Cardiac muscle cell (in vitro differentiated cells and primary cell): ENCODE results near the gene C3orf18. TPM values are rescaled to one million over a fixed set of nuclear protein-coding genes. Genes with fewer than 3 reads are reported as not detected.

Experiments
- DNase-seq, 2 donors: peaks; one replicate each; pipeline versions ENCODE4 v3.0.0 to v3.0.0-alpha.2; 2010 to 2017; ENCODE audit warnings: low read depth in 1 of 2, low spot score in 1 of 2
- H3K27ac ChIP-seq: fragments of 200-600 bp; sonication (generic); 2 replicates; pipeline ENCODE4 v1.5.1; 2016
- H3K27me3 ChIP-seq: fragments of 200-600 bp; sonication (generic); 2 replicates; pipeline ENCODE4 v1.6.0; 2016; ENCODE audit warnings: control low read depth
- H3K36me3 ChIP-seq: fragments of 200-600 bp; sonication (generic); 2 replicates; pipeline ENCODE4 v1.5.1; 2016; ENCODE audit warnings: control low read depth
- H3K4me1 ChIP-seq: fragments of 200-600 bp; sonication (generic); 2 replicates; pipeline ENCODE4 v1.8.1; 2017; ENCODE audit warnings: low read depth, mild to moderate bottlenecking, mixed run types
- H3K4me3 ChIP-seq: fragments of 200-600 bp; sonication (generic); 2 replicates; pipeline ENCODE4 v1.5.1; 2016; ENCODE audit warnings: mild to moderate bottlenecking
- H3K9me3 ChIP-seq: fragments of 200-600 bp; sonication (generic); 2 replicates; pipeline ENCODE4 v1.5.1; 2017; ENCODE audit warnings: low read depth, mild to moderate bottlenecking, control low read depth
- polyA plus RNA-seq: library from polyadenylated mRNA; unstranded; fragments of >200 nt; fragmentation: Nextera tagmentation; extraction: Ambion mirVana; gene quantifications from 2 replicates; pipeline ENCODE4 v1.2.1, GENCODE V29; 2016
- total RNA-seq: library from RNA; depleted of rRNA; stranded (reverse); fragments of >200 nt; gene quantifications from 2 replicates; pipeline ENCODE4 v1.2.3, GENCODE V29; 2016
- TF ChIP-seq, protein P1 (sequence below): IDR thresholded peaks from 2 replicates; pipeline ENCODE4 v1.5.1; 2012; ENCODE audit warnings: low read depth, mild to moderate bottlenecking, low read length

Gene C3orf18
- total and polyA plus RNA-seq, 2 experiments from 2014 or later, result 33.6 to 39.4 TPM

DNA sequence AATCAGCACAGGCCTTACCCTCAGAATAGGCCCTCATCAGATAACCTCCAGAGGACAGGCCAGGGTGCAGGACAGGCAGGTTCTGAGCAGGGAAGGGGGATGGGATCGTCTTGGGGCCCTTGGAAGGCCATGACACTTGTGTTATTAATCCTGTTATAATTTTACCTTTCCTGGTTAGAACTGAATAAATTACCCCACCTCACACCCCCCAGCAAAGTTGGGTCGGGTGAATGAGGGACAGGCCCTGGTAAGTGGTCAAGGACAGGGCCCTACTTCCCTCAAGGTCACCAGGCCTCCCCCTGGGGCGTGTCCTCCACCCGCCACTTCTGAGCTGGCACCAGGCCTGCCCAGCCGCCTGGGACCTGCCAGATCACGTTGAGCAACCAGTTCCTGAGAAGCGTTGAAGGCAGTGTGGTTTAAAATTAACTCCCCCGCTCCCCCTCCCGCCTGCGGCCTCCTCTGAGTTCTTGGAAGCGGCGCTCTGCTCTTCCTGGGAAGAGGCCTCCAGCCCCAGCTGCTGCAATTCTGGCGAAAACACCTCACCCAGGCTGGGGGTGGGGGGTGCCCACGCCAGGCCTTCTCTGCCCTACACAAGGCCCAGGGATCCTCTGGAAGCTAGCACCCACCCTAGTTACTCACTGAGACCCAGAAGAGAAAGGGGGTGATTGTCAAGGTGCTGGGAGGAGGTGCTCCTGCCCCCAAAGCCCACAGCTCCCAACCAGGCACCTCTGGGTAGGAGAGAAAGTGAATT is 33.5 kb upstream of the C3orf18 start:
- H3K9me3 ChIP-seq, result no peaks in the 10 kb centered on the region
- peak; percentile 91 to 99 for DNase-seq
- H3K4me3 ChIP-seq, result no peak overlapping the region
- H3K4me1 ChIP-seq, result peaks cover 29% of the 10 kb centered on the region
- TF ChIP-seq, protein P1, sequence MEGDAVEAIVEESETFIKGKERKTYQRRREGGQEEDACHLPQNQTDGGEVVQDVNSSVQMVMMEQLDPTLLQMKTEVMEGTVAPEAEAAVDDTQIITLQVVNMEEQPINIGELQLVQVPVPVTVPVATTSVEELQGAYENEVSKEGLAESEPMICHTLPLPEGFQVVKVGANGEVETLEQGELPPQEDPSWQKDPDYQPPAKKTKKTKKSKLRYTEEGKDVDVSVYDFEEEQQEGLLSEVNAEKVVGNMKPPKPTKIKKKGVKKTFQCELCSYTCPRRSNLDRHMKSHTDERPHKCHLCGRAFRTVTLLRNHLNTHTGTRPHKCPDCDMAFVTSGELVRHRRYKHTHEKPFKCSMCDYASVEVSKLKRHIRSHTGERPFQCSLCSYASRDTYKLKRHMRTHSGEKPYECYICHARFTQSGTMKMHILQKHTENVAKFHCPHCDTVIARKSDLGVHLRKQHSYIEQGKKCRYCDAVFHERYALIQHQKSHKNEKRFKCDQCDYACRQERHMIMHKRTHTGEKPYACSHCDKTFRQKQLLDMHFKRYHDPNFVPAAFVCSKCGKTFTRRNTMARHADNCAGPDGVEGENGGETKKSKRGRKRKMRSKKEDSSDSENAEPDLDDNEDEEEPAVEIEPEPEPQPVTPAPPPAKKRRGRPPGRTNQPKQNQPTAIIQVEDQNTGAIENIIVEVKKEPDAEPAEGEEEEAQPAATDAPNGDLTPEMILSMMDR, result no peak
- peak overlapping the region; percentile 98 for H3K27ac ChIP-seq
- H3K36me3 ChIP-seq, result no peaks in the 10 kb centered on the region
- no peaks in the 10 kb centered on the region for H3K27me3 ChIP-seq

DNA sequence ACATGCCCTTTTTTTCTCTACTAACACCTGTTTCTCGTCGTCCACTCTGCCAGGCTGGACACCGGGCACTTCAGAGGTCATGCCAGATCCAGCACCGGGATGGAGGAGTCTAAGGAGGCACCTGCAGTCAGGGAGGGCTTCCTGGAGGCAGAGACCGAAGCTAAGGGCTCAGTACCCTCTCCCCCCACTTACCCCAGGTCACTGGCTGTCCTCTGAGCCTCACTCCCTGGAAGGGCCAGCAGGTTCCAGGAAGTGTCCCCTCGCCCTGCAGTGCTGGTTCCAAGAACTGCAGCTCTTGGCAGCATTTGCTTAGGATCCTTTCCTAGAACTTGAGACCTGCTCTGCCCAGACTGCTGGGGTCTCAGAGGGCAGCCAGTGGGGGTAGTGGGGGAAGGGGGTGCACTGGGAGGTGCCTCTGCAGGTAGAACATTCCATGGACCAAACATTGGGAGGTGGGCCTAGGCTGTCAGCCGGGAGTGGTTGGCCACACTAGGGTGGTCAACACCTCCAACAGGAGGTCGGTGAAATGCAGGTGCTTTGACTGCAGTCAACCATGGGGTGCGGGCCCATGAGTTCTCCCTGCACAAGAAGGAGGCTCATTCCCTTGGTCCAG is 32.7 kb upstream of the C3orf18 start:
- H3K36me3 ChIP-seq, result no peaks in the 10 kb centered on the region
- no peak for DNase-seq
- H3K9me3 ChIP-seq, result no peaks in the 10 kb centered on the region
- peaks cover 29% of the 10 kb centered on the region for H3K4me1 ChIP-seq
- H3K27me3 ChIP-seq, result no peaks in the 10 kb centered on the region
- peak overlapping the region; percentile 98 for H3K27ac ChIP-seq
- TF ChIP-seq, protein P1, result no peak
- H3K4me3 ChIP-seq, result no peak overlapping the region

DNA sequence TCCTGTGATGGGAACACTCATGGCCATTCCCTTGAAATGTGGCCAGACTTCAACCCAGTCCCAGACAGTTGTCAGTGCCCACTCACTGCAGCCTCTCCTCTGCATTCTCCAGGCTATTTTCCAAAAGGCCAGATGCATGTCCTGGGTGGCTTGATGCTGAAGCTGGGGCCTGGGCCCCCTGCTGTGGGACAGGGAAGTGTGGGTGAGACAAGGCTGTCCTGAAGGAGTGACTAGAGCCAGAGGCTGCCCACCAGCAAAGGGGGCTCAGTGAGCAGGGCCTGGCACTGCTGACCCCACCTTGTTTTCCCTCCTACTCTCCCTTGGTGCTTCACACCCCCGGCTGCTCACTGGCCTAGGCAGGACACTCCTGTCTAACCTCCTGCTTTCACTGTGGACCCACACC is 32.2 kb upstream of the C3orf18 start:
- peak overlapping the region; percentile 98 for H3K27ac ChIP-seq

DNA sequence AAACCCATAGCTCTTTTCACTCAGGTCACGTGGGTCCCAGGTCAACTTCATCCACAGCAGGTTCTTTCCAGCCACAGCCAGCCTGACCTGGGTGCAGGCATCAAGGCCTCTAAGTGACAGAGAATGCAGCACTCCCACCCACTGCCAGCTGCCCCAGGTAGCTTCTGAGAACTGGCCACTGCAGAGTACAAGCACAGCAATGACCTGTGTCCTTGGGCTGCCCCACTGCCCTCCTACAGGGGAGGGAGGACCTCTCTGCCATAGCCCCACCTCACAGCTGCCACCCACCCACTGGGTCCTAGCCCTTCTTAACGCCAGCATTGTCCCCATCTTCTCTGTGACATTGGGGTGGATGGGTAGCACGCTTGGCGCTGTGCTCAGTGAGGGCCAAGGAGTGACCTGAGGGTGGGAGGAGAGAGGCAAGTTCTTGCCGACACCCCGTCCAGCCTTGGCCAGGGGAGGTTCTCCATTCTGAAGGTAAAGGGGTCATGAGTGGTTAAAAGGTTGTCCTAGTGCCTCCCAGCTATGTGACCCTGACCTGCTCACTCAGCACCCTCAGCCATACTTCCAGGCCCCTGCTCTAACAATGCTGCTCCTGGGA is 31.7 kb upstream of the C3orf18 start:
- peaks cover 29% of the 10 kb centered on the region for H3K4me1 ChIP-seq
- TF ChIP-seq, protein P1, result no peak
- H3K9me3 ChIP-seq, result no peaks in the 10 kb centered on the region
- no peak overlapping the region for H3K4me3 ChIP-seq
- no peak for DNase-seq
- no peaks in the 10 kb centered on the region for H3K36me3 ChIP-seq
- H3K27me3 ChIP-seq, result no peaks in the 10 kb centered on the region
- peak overlapping the region; percentile 98 for H3K27ac ChIP-seq

More for the DNA sequence above, 32.2 kb upstream of the C3orf18 start:
- DNase-seq, result no peak
- peaks cover 29% of the 10 kb centered on the region for H3K4me1 ChIP-seq
- no peak overlapping the region for H3K4me3 ChIP-seq
- TF ChIP-seq, protein P1, result no peak
- H3K9me3 ChIP-seq, result no peaks in the 10 kb centered on the region
- no peaks in the 10 kb centered on the region for H3K27me3 ChIP-seq
- no peaks in the 10 kb centered on the region for H3K36me3 ChIP-seq

DNA sequence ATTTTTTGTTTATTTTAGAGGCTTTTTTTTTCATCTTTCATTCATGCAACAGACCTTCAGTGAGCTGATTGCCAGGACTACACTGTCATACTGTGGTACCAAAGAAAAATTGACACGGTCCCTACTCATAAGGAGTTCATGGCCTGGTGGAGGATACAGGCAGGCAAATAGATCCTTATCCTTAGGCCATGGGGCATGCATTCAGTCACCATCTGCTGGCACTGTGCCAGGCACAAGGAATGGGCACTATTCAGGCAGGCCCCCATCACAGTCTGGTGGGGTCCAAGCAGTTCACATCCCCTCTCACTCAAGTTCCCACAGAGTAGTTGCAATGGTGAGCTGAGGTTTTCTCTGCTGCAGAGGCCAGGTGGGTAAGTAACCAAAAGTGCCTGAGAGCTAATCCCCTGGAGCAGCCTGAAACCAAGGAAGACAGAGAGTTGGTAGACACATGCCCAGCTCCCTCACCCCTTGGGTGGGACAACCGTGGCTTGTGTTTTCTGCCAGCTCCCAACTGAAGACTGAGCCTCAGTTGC is 26.8 kb upstream of the C3orf18 start:
- no peaks in the 10 kb centered on the region for H3K36me3 ChIP-seq
- TF ChIP-seq, protein P1, result no peak
- H3K27me3 ChIP-seq, result no peaks in the 10 kb centered on the region
- no peaks in the 10 kb centered on the region for H3K9me3 ChIP-seq
- no peak overlapping the region for H3K4me3 ChIP-seq
- no peak for DNase-seq
- no peaks in the 10 kb centered on the region for H3K4me1 ChIP-seq
- H3K27ac ChIP-seq, result no peak overlapping the region
